HG03280 (cell line): ENCODE results near the gene ZBTB37.
A peak's percentile ranks its signal among the peaks of the same experiment; 100 is the strongest.
"Not testable (repeated sequence)": the region's sequence is repeated elsewhere in the genome, so short reads cannot be mapped to it uniquely, and the experiment has no call there.

Experiments used
- ATAC-seq: cut with Tn5 transposase; IDR thresholded peaks from one replicate; pipeline ENCODE4 v1.9.1; 2021; ENCODE audit warnings: mild to moderate bottlenecking, moderate library complexity; ENCODE audit not compliant: unreplicated experiment

The ZBTB37 gene

GRCh38 chr1:173865468-173866164 is 2.6 kb upstream of the ZBTB37 start:
- ATAC-seq, result no peak

- no peak for ATAC-seq
Measured at GRCh38 chr1:173866413-173867115, 1.6 kb upstream of the ZBTB37 start.

DNA sequence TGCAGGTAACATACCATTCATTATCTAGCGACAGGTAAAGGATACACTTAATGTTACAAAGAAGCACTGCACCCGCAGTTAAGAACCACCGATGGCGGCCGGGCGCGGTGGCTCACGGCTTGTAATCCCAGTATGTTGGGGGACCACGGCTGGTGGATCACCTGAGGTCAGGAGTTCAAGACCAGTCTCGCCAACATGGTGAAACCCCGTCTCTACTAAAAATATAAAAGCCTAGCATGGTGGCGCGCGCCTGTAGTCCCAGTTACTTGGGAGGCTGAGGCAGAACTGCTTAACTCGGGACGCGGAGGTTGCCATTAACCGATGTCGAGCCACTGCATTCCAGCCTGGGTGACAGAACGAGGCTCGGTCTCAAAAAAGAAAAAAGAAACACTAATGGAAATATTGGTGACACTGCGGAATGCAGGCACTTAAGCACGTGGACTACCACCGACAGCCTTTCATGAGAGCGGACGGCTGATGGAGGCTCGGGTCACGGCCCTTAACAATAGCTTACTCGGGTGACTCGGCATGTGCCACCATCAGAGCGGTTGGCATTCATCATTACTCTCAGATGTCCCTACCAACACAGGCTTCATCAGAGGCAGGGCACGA is 933 bp upstream of the ZBTB37 start:
- no peak for ATAC-seq

- peak; percentile 76 for ATAC-seq
Measured at GRCh38 chr1:173867753-173868265, 371 bp upstream of the ZBTB37 start, which contains the start of gene GAS5. Gene GAS5 (minus strand): TSS chr1:173867989.

- ATAC-seq, result no peak
Measured at GRCh38 chr1:173869021-173869359, 810 bp downstream of the ZBTB37 start.

DNA sequence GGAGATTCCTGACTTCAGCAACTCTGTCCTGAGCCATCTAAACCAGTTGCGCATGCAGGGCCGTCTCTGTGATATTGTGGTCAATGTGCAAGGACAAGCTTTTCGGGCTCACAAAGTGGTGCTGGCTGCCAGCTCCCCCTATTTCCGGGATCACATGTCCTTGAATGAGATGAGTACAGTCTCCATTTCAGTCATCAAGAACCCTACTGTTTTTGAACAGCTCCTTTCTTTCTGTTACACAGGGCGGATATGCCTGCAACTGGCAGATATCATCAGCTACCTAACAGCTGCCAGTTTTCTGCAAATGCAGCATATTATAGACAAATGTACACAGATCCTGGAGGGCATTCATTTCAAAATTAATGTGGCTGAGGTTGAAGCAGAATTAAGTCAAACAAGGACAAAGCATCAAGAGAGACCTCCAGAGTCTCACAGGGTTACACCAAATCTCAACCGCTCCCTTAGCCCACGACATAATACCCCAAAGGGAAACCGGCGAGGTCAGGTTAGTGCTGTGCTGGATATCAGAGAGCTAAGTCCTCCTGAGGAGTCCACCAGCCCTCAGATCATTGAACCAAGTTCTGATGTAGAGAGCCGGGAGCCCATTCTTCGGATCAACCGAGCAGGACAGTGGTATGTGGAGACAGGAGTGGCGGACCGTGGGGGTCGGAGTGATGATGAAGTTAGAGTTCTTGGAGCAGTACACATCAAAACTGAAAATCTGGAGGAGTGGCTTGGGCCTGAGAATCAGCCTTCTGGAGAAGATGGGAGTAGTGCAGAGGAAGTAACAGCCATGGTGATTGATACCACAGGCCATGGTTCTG is 2.3 kb downstream of the ZBTB37 start:
- no peak for ATAC-seq

GRCh38 chr1:173871091-173871490 is 2.9 kb downstream of the ZBTB37 start:
- ATAC-seq, result no peak

GRCh38 chr1:173871500-173871899 is 3.3 kb downstream of the ZBTB37 start:
- no peak for ATAC-seq

DNA sequence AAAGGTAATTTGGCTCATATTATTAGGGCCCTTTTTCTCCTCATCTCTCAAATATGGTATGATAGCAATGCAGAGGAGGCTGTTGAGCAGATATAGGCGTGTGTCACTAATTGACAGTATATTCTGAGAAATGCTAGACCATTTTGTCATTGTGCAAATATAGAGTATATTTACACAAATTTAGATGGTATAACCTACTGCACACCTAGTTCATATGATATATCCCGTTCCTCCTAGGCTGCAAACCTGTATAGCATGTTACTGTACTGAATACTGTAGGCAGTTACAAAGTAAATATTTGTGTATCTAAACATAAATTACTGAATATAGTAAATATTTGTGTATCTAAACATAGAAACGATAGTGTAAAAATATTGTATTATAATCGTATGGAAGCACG is 8.6 kb downstream of the ZBTB37 start:
- no peak for ATAC-seq

GRCh38 chr1:173878251-173878650 is 10.1 kb downstream of the ZBTB37 start:
- no peak for ATAC-seq

- ATAC-seq, result not testable (repeated sequence)
Measured at GRCh38 chr1:173881117-173881516, 12.9 kb downstream of the ZBTB37 start.

GRCh38 chr1:173884701-173885100 is 16.5 kb downstream of the ZBTB37 start:
- ATAC-seq, result no peak

DNA sequence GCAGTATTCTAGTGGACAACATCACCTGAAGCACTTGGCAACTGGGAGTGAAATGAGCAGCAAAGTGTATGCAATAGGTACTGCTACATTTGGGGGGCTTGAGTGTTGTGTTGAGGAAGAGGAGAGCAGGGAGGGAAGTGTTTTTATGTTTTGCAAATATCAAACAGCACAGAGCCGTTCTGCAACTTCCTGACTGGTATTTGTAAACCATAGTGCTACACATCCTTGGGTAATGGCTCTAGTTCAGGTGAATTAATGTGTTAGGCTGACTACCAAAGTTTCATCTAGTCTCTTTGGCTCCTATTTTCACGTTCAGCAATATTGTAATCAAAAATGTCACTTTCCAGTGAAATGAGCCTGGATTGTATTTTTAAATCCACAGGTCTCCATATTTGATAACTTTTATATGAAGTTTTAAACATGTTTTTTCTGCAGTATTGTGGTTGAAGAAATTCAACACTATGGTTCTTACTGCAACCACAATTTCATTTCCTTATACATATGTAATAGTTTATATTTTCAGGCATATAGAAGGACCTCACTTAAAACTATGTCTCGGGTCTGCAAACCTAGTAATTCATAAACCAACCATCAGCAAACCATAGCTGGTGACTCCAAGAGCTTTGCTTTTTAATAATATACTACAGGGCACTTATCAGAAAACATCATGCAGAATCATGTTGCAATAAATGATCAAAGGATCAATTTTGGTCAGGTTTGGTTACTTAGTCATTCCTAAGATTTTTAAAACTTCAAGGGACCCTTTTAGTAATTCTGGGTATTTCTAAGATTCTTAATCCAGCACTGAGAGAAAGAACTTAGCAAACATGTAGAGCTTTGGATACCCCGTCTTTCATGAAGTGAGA is 18.8 kb downstream of the ZBTB37 start:
- no peak for ATAC-seq

- ATAC-seq, result no peak
Measured at GRCh38 chr1:173887627-173888026, 19.4 kb downstream of the ZBTB37 start.

DNA sequence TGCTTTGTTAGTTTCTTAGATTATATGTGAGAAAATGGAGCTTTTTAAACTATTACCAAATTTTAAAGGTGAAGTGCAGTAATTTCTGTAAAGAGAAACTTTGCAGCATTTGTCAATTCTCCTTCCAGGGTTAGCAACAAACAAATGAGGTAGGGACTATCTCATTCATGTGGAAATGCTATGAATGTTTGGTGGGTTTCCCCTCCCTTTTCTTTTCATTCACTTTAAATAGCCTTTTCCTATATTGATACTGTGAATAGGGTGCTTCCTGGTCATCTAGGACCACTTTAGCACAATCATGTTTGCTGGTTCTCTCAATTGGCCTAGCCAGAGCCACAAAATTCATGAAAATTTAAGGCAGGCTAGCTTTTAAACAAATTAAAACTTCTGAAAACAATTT is 20.6 kb downstream of the ZBTB37 start:
- no peak for ATAC-seq

DNA sequence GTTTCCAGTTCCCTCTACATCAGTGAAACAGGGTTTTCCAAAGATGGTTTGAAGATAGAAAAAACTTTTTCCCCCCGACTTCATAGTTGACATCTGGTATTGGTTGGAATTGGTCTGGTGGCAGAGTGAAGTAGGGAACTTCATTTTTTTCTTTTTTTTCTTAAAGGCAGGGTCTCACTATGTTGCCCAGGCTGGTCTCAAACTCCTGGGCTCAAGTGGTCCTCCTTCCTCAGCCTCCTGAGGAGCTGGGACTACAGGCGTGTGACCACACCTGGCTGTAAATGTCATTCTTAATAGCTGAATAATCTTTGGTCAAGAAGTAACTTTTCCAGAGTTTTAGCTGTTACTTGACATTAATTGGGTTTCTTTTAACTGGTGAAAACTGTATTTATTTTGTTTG is 21.7 kb downstream of the ZBTB37 start:
- no peak for ATAC-seq

DNA sequence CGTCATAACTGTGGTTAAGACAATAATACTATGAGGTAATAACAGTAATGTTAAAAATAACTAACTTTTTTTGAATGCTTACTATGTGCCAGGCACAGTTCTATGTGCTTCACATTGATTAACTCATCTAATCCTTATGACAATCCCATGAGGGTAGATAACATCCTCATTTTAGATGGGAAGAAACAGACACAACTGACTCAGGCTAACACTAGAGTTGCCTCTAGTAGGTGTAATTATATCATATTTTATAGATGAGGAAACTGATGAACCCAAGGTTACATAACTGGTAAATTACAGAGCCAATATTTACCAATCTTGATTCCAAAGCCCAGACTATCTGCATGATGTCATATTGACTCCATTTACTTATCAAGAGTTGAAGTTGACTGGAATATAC is 25.4 kb downstream of the ZBTB37 start:
- ATAC-seq, result no peak

DNA sequence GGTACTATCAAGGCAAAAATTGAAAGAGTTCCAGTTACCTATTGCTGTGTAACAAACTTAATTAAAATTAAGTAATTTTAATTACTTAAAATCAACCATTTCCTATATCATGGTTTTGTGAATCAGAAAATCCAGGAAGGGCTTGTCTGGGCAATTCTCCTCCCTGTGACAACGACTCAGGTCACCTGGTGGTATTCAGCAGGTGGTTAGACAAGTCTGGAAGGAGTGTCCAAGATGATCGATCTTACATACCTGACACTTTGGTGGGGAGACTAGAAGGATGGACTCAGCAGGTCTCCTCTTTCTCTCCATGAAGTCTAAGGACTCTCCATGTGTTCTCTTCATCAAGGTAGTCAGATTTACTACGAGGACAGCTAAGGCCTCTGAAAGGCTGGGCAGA is 26.0 kb downstream of the ZBTB37 start:
- ATAC-seq, result no peak

GRCh38 chr1:173900427-173900826 is 32.2 kb downstream of the ZBTB37 start:
- no peak for ATAC-seq

GRCh38 chr1:173900992-173901391 is 32.8 kb downstream of the ZBTB37 start:
- no peak for ATAC-seq
